Measurements from ENCODE around the gene CASQ2.

CASQ2 gene

GRCh38 chr1:115697619-115698018 is 70.9 kb downstream of the CASQ2 start:
- DNase-seq (ENCODE audit: low read depth in 2 of 2): no peak

- DNase-seq (ENCODE audit: low read depth in 2 of 2): no peak
These were observed 73.7 kb downstream of the CASQ2 start for GRCh38 chr1:115694805-115695204.

GRCh38 chr1:115692224-115692623 is 76.3 kb downstream of the CASQ2 start:
- no peak for DNase-seq (ENCODE audit: low read depth in 2 of 2)

GRCh38 chr1:115690972-115691371 is 77.5 kb downstream of the CASQ2 start:
- no peak for DNase-seq (ENCODE audit: low read depth in 2 of 2)

GRCh38 chr1:115687744-115688143 is 80.8 kb downstream of the CASQ2 start:
- no peak for DNase-seq (ENCODE audit: low read depth in 2 of 2)

GRCh38 chr1:115685029-115685705 is 83.3 kb downstream of the CASQ2 start:
- no peak for DNase-seq (ENCODE audit: low read depth in 2 of 2)

GRCh38 chr1:115682792-115683191 is 85.7 kb downstream of the CASQ2 start:
- DNase-seq (ENCODE audit: low read depth in 2 of 2): no peak

GRCh38 chr1:115680730-115681111 is 87.8 kb downstream of the CASQ2 start:
- no peak for DNase-seq (ENCODE audit: low read depth in 2 of 2)

- no peak for DNase-seq (ENCODE audit: low read depth in 2 of 2)
These were observed 89.3 kb downstream of the CASQ2 start for GRCh38 chr1:115679141-115679611.

GRCh38 chr1:115678141-115678540 is 90.4 kb downstream of the CASQ2 start:
- DNase-seq (ENCODE audit: low read depth in 2 of 2): no peak

- DNase-seq (ENCODE audit: low read depth in 2 of 2): no peak
These were observed 90.9 kb downstream of the CASQ2 start for GRCh38 chr1:115677565-115677964.

GRCh38 chr1:115677182-115677555 is 91.3 kb downstream of the CASQ2 start:
- no peak for DNase-seq (ENCODE audit: low read depth in 2 of 2)

GRCh38 chr1:115676498-115677181 is 91.9 kb downstream of the CASQ2 start:
- DNase-seq (ENCODE audit: low read depth in 2 of 2): no peak

- no peak for DNase-seq (ENCODE audit: low read depth in 2 of 2)
These were observed 96.1 kb downstream of the CASQ2 start for GRCh38 chr1:115672224-115673009.

- no peak for DNase-seq (ENCODE audit: low read depth in 2 of 2)
These were observed 97.2 kb downstream of the CASQ2 start for GRCh38 chr1:115671176-115671934.

GRCh38 chr1:115670476-115671175 is 97.9 kb downstream of the CASQ2 start:
- DNase-seq (ENCODE audit: low read depth in 2 of 2): no peak

GRCh38 chr1:115669886-115670285 is 98.6 kb downstream of the CASQ2 start:
- no peak for DNase-seq (ENCODE audit: low read depth in 2 of 2)

- no peak for DNase-seq (ENCODE audit: low read depth in 2 of 2)
These were observed 99.4 kb downstream of the CASQ2 start for GRCh38 chr1:115669002-115669673.

- DNase-seq (ENCODE audit: low read depth in 2 of 2): no peak
These were observed 99.9 kb downstream of the CASQ2 start for GRCh38 chr1:115668579-115668978.

- DNase-seq (ENCODE audit: low read depth in 2 of 2): no peak
These were observed 101.8 kb downstream of the CASQ2 start for GRCh38 chr1:115666702-115667101.

GRCh38 chr1:115666206-115666605 is 102.3 kb downstream of the CASQ2 start:
- no peak for DNase-seq (ENCODE audit: low read depth in 2 of 2)
